ENCODE results near the gene DNAJB4. TPM values are rescaled to one million over a fixed set of nuclear protein-coding genes. Genes with fewer than 3 reads are reported as not detected.

DNAJB4 gene
- total RNA-seq, 1 experiment from 2014 or later = 26.0 TPM

- TF ChIP-seq EZH2phosphoT487 (IDR thresholded peaks at IDR 0.05; ENCODE audit: borderline replicate concordance) = no peak
- TF ChIP-seq SP1 (IDR thresholded peaks at IDR 0.05; ENCODE audit: low read depth) = no peak
- no peak for TF ChIP-seq JUND (IDR thresholded peaks at IDR 0.05)
These were observed 35.8 kb downstream of the DNAJB4 start (continued) for GRCh38 chr1:78040484-78041089.

DNA sequence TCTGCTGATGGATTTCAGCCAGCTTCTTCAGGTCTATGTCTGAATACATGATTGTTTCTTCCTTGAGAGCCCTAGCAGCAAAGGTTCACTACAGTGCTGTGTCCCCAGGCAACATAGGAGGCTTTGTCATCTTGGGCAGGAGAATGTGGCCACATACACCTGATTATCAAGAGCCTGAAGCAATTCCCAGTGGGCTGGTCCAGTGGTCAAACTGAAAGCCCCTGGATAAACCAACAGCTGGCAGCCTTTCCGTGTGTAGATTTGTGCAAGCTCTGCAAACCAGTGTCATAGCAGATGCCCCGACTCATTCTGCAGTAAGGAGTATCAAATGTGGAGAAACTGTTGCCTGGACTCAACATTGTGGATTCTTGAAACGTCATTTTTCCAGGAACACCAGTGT, 38.7 kb downstream of the DNAJB4 start:
- TF ChIP-seq RAD21 (IDR thresholded peaks at IDR 0.05; ENCODE audit: low read depth) = no peak
- no peak for TF ChIP-seq ZNF274 (IDR thresholded peaks at IDR 0.05; ENCODE audit: low read depth, low read length)
- no peak for TF ChIP-seq EZH2phosphoT487 (IDR thresholded peaks at IDR 0.05; ENCODE audit: borderline replicate concordance)
- TF ChIP-seq ZFX (IDR thresholded peaks at IDR 0.05) = no peak
- TF ChIP-seq EZH2 (IDR thresholded peaks at IDR 0.05) = no peak
- no peak for TF ChIP-seq EGR1 (IDR thresholded peaks at IDR 0.05; ENCODE audit: low read depth)
- TF ChIP-seq REST (IDR thresholded peaks at IDR 0.05; ENCODE audit: low read depth) = no peak
- TF ChIP-seq CEBPB (IDR thresholded peaks at IDR 0.05; ENCODE audit: low read depth) = no peak
- TF ChIP-seq SRF (IDR thresholded peaks at IDR 0.05; ENCODE audit: low read depth) = no peak
- TF ChIP-seq POLR2AphosphoS5 (IDR thresholded peaks at IDR 0.05; ENCODE audit: low read depth, low read length) = no peak
- no peak for TF ChIP-seq POLR2A (IDR thresholded peaks at IDR 0.05; ENCODE audit: borderline replicate concordance, extremely low read depth, insufficient read depth, insufficient read length)
- no peak for TF ChIP-seq SP1 (IDR thresholded peaks at IDR 0.05; ENCODE audit: low read depth)
- TF ChIP-seq CBX3 (IDR thresholded peaks at IDR 0.05; ENCODE audit: low read depth) = no peak
- TF ChIP-seq, protein P1, sequence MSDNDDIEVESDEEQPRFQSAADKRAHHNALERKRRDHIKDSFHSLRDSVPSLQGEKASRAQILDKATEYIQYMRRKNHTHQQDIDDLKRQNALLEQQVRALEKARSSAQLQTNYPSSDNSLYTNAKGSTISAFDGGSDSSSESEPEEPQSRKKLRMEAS (IDR thresholded peaks at IDR 0.05) = no peak
- no peak for TF ChIP-seq YY1 (IDR thresholded peaks at IDR 0.05; ENCODE audit: extremely low read depth, insufficient replicate concordance, low read depth, low read length)
- no peak for TF ChIP-seq SIN3A (IDR thresholded peaks at IDR 0.05; ENCODE audit: low read depth)
- ChIA-PET CTCF (no interaction called here), RAD21 (ENCODE audit: low non-redundant PET in 1 of 2, low total read pairs in 2 of 2, uncharacterized antibody in 2 of 2, unreplicated experiment in 2 of 2) (no interaction called here), POLR2A (no interaction called here)
- no peak for ATAC-seq
- Histone ChIP-seq H3K27ac (ENCODE audit: low read depth, low read length) (no peak overlapping the region), H3K27me3 (ENCODE audit: insufficient read depth, low read length) (no peaks in the 10 kb centered on the region), H2AFZ (ENCODE audit: low read depth, low read length, poor library complexity, severe bottlenecking) (no peak overlapping the region), H3K9me3 (ENCODE audit: control insufficient read depth in 1 of 2, insufficient read depth in 1 of 2, low read depth in 1 of 2, low read length in 2 of 2) (no peaks in the 10 kb centered on the region), H3K36me3 (ENCODE audit: control insufficient read depth in 1 of 2, insufficient read depth in 2 of 2, low read length in 2 of 2) (no peaks in the 10 kb centered on the region), H3K79me2 (ENCODE audit: insufficient read depth, low read length) (no peaks in the 10 kb centered on the region), H3K9me2 (ENCODE audit: insufficient read depth) (no peaks in the 10 kb centered on the region), H3K4me3 (replicated peaks in 1 of 2; ENCODE audit: low read depth in 1 of 2, low read length in 2 of 2) (no peak overlapping the region), H3K4me2 (ENCODE audit: low read length) (no peak overlapping the region), H3K4me1 (ENCODE audit: control insufficient read depth in 1 of 2, insufficient read depth in 2 of 2, low read length in 2 of 2) (no peaks in the 10 kb centered on the region), H4K20me1 (ENCODE audit: insufficient read depth) (no peaks in the 10 kb centered on the region), H3K9ac (ENCODE audit: low read length) (no peak overlapping the region)
- no peak for DNase-seq (ENCODE audit: low read depth, low spot score)
- intact Hi-C loops (cut with micrococcal nuclease) = no loop called here
- no TSS peak for BruUV-seq (replicated peaks)

All from HCT116 (cell line).